ENCODE results near the gene FOXD2.

The FOXD2 gene

GRCh38 chr1:47442202-47442601, 4.4 kb downstream of the FOXD2 start:
- no peak for TF ChIP-seq ESRRG (CRISPR knock-in tag; IDR thresholded peaks at IDR 0.05)
- TF ChIP-seq OSR1 (CRISPR knock-in tag; IDR thresholded peaks at IDR 0.05): no peak
- TF ChIP-seq PPARA (CRISPR knock-in tag; IDR thresholded peaks at IDR 0.05; ENCODE audit: borderline replicate concordance): no peak
- TF ChIP-seq ZNF70 (CRISPR knock-in tag; IDR thresholded peaks at IDR 0.05): no peak
- ATAC-seq: no peak

DNA sequence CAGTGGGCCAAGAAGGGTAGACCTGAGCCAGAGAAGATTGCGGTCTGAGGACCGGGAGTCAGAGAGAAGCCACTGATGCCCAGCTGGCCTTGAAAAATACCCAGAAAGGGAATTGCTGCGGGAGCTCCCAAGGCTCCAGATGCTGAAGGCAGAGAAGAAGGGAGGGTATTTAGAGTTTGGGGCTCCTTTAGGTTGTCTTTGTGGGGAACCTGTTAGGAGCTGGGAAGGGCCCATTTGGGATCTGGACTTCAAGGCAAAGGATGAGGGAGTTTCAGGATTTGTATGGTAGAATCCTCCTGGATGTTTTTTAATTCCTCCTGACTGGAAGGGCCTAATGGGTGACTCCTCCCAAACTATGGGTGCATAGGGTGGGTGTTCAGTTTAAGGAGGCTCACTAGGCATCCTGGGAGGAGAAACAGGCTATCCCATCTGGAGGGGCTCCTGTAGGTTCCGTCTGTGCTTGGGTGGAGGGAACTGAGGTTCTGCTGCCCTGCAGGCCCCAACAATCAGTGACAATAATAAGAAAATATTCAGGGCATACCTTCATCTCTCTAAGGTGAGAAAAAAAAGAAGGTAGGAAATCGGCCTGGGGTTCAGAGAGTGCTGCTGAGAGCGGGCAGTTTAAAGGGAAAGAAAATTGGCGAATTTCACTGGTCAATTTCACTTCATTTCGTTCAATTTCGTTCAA, 5.1 kb downstream of the FOXD2 start:
- no peak for ATAC-seq

DNA sequence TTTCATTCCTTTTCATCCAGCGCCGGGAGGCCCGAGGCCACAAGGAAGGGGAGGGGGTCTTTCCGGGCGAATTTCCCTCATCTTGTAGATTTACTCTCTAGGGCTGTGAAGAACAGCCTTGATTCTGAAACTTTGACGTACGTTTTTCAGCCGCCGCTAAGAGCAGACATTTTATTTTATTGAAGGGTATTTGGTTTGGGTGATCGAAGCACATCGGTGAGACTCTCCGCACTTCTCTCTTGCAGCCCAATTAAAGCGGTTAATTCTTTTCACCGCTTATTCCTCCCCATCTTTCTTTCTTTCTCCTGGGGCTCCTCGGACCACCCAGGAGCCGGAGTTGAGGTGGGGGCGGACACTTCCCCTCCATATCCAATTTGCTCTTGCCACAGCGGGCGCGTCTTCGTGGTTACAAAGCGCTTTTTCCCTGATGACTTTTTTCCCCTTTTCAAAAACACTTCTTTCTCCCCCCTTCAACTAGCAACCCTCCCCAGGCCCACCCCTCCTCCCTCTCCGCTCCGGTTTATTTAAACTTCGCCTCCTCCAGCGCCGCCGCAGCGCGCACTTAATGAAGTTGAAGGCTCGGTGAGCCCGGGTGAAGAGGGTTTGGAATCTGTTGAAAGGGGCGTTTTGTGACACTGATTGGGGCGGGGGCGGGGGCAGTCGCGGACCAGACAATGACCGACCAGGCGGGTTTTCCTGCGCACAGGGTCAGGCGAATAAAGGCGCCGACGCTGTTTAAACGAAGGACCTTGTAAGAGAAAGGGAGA, 5.9 kb downstream of the FOXD2 start:
- ATAC-seq: no peak
- no peak for TF ChIP-seq TOX (CRISPR knock-in tag; IDR thresholded peaks at IDR 0.05; ENCODE audit: borderline replicate concordance)
- TF ChIP-seq, protein P1, sequence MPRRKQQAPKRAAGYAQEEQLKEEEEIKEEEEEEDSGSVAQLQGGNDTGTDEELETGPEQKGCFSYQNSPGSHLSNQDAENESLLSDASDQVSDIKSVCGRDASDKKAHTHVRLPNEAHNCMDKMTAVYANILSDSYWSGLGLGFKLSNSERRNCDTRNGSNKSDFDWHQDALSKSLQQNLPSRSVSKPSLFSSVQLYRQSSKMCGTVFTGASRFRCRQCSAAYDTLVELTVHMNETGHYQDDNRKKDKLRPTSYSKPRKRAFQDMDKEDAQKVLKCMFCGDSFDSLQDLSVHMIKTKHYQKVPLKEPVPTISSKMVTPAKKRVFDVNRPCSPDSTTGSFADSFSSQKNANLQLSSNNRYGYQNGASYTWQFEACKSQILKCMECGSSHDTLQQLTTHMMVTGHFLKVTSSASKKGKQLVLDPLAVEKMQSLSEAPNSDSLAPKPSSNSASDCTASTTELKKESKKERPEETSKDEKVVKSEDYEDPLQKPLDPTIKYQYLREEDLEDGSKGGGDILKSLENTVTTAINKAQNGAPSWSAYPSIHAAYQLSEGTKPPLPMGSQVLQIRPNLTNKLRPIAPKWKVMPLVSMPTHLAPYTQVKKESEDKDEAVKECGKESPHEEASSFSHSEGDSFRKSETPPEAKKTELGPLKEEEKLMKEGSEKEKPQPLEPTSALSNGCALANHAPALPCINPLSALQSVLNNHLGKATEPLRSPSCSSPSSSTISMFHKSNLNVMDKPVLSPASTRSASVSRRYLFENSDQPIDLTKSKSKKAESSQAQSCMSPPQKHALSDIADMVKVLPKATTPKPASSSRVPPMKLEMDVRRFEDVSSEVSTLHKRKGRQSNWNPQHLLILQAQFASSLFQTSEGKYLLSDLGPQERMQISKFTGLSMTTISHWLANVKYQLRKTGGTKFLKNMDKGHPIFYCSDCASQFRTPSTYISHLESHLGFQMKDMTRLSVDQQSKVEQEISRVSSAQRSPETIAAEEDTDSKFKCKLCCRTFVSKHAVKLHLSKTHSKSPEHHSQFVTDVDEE (CRISPR knock-in tag; IDR thresholded peaks at IDR 0.05): no peak
- no peak for TF ChIP-seq ESRRG (CRISPR knock-in tag; IDR thresholded peaks at IDR 0.05)
- no peak for TF ChIP-seq ZNF70 (CRISPR knock-in tag; IDR thresholded peaks at IDR 0.05)
- no peak for TF ChIP-seq ZC3H10 (CRISPR knock-in tag; IDR thresholded peaks at IDR 0.05)
- TF ChIP-seq PATZ1 (CRISPR knock-in tag; IDR thresholded peaks at IDR 0.05; ENCODE audit: borderline replicate concordance): no peak
- no peak for TF ChIP-seq ZNF565 (CRISPR knock-in tag; conservative IDR thresholded peaks at IDR 0.05; ENCODE audit: low read depth)
- TF ChIP-seq SNAI2 (CRISPR knock-in tag; IDR thresholded peaks at IDR 0.05): no peak
- no peak for TF ChIP-seq ZFP3 (CRISPR knock-in tag; IDR thresholded peaks at IDR 0.05)
- no peak for TF ChIP-seq PPARA (CRISPR knock-in tag; IDR thresholded peaks at IDR 0.05; ENCODE audit: borderline replicate concordance)
- no peak for TF ChIP-seq BACH2 (CRISPR knock-in tag; IDR thresholded peaks at IDR 0.05; ENCODE audit: borderline replicate concordance)
- no peak for TF ChIP-seq RARB (CRISPR knock-in tag; IDR thresholded peaks at IDR 0.05)
- TF ChIP-seq, protein P2, sequence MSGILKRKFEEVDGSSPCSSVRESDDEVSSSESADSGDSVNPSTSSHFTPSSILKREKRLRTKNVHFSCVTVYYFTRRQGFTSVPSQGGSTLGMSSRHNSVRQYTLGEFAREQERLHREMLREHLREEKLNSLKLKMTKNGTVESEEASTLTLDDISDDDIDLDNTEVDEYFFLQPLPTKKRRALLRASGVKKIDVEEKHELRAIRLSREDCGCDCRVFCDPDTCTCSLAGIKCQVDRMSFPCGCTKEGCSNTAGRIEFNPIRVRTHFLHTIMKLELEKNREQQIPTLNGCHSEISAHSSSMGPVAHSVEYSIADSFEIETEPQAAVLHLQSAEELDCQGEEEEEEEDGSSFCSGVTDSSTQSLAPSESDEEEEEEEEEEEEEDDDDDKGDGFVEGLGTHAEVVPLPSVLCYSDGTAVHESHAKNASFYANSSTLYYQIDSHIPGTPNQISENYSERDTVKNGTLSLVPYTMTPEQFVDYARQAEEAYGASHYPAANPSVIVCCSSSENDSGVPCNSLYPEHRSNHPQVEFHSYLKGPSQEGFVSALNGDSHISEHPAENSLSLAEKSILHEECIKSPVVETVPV (CRISPR knock-in tag; IDR thresholded peaks at IDR 0.05): no peak
- no peak for TF ChIP-seq ISL1 (CRISPR knock-in tag; IDR thresholded peaks at IDR 0.05)
- TF ChIP-seq OSR1 (CRISPR knock-in tag; IDR thresholded peaks at IDR 0.05): no peak

More for the DNA sequence above, 5.1 kb downstream of the FOXD2 start:
- no peak for TF ChIP-seq ARNTL (CRISPR knock-in tag; IDR thresholded peaks at IDR 0.05; ENCODE audit: borderline replicate concordance, low read depth)
- TF ChIP-seq TOX (CRISPR knock-in tag; IDR thresholded peaks at IDR 0.05; ENCODE audit: borderline replicate concordance): no peak
- TF ChIP-seq PATZ1 (CRISPR knock-in tag; IDR thresholded peaks at IDR 0.05; ENCODE audit: borderline replicate concordance): no peak
- TF ChIP-seq ZNF565 (CRISPR knock-in tag; conservative IDR thresholded peaks at IDR 0.05; ENCODE audit: low read depth): no peak
- no peak for TF ChIP-seq ZFP3 (CRISPR knock-in tag; IDR thresholded peaks at IDR 0.05)
- TF ChIP-seq, protein P2 (CRISPR knock-in tag; IDR thresholded peaks at IDR 0.05): no peak
- TF ChIP-seq, protein P1 (CRISPR knock-in tag; IDR thresholded peaks at IDR 0.05): no peak
- no peak for TF ChIP-seq SNAI2 (CRISPR knock-in tag; IDR thresholded peaks at IDR 0.05)
- TF ChIP-seq CSDC2 (CRISPR knock-in tag; IDR thresholded peaks at IDR 0.05): no peak

Data from SK-N-SH treated with all-trans-retinoic acid at 6 μM for 48 hours (cell line).